Neuronal stem cell (in vitro differentiated cells): ENCODE measurements around the gene BDP1. TPM values are rescaled to one million over a fixed set of nuclear protein-coding genes. Genes with fewer than 3 reads are reported as not detected.
"Not testable (repeated sequence)": the region's sequence is repeated elsewhere in the genome, so short reads cannot be mapped to it uniquely, and the experiment has no call there.

Experiments used
- DNase-seq: peaks from one replicate; pipeline ENCODE4 v3.0.0-alpha.2; 2013; ENCODE audit warnings: low spot score
- H2AFZ ChIP-seq: one replicate; pipeline ENCODE4 v1.6.1; 2013; ENCODE audit warnings: mild to moderate bottlenecking, low read length, inconsistent platforms
- H2AK5ac ChIP-seq: 2 replicates; pipeline ENCODE4 v1.6.1; 2013; ENCODE audit warnings: low read depth, mild to moderate bottlenecking, inconsistent platforms, low read length, moderate library complexity, mixed read lengths
- H2BK120ac ChIP-seq: 2 replicates; pipeline ENCODE4 v1.6.1; 2013; ENCODE audit warnings: low read depth, mild to moderate bottlenecking, inconsistent platforms, low read length, moderate library complexity, mixed read lengths
- H2BK12ac ChIP-seq: one replicate; pipeline ENCODE4 v1.6.1; 2013; ENCODE audit warnings: low read length, inconsistent platforms
- H2BK15ac ChIP-seq: 2 replicates; pipeline ENCODE4 v1.6.1; 2013; ENCODE audit warnings: mild to moderate bottlenecking, low read length, inconsistent platforms, mixed read lengths
- H2BK5ac ChIP-seq: one replicate; pipeline ENCODE4 v1.6.1; 2013; ENCODE audit warnings: inconsistent platforms, mild to moderate bottlenecking, low read length, moderate library complexity
- H3K14ac ChIP-seq: one replicate; pipeline ENCODE4 v1.6.1; 2013; ENCODE audit warnings: low read length, inconsistent platforms
- H3K18ac ChIP-seq: 2 replicates; pipeline ENCODE4 v1.6.1; 2013; ENCODE audit warnings: low read length, inconsistent platforms
- H3K23ac ChIP-seq: 2 replicates; pipeline ENCODE4 v1.6.1; 2013; ENCODE audit warnings: low read depth, mild to moderate bottlenecking, mixed read lengths, low read length, inconsistent platforms; ENCODE audit not compliant: poor library complexity
- H3K27ac ChIP-seq: replicated peaks from 3 replicates; pipeline ENCODE4 v1.5.1; 2013; ENCODE audit warnings: low read length, inconsistent platforms
- H3K27me3 ChIP-seq, 3 experiments: 2 replicates each; pipeline ENCODE4 v1.6.1; 2013; ENCODE audit warnings: low read length in 3 of 3, mild to moderate bottlenecking in 2 of 3, inconsistent platforms in 1 of 3, low read depth in 1 of 3, mixed read lengths in 1 of 3, moderate library complexity in 1 of 3; ENCODE audit not compliant: control insufficient read depth in 3 of 3, insufficient read depth in 3 of 3
- H3K36me3 ChIP-seq, 2 donors: replicated peaks in 1 of 2; 2 replicates each; pipeline ENCODE4 v1.6.1; 2013; ENCODE audit warnings: low read length in 2 of 2; ENCODE audit not compliant: control insufficient read depth in 2 of 2, insufficient read depth in 2 of 2
- H3K4ac ChIP-seq: 2 replicates; pipeline ENCODE4 v1.6.1; 2013; ENCODE audit warnings: inconsistent platforms, mild to moderate bottlenecking, low read length, moderate library complexity
- H3K4me1 ChIP-seq, 2 donors: 1 replicate in 1 of 2; 2 replicates in 1 of 2; pipeline ENCODE4 v1.6.1; 2013; ENCODE audit warnings: low read length in 2 of 2, low read depth in 1 of 2; ENCODE audit not compliant: control insufficient read depth in 2 of 2, insufficient read depth in 1 of 2
- H3K4me2 ChIP-seq: one replicate; pipeline ENCODE4 v1.6.1; 2013; ENCODE audit warnings: mild to moderate bottlenecking, low read length, inconsistent platforms; ENCODE audit not compliant: insufficient read depth, poor library complexity, severe bottlenecking
- H3K4me3 ChIP-seq, 2 donors: 2 replicates each; pipeline ENCODE4 v1.5.1; 2013; ENCODE audit warnings: low read length in 2 of 2, mild to moderate bottlenecking in 2 of 2, inconsistent platforms in 1 of 2, moderate library complexity in 1 of 2
- H3K79me1 ChIP-seq: one replicate; pipeline ENCODE4 v1.6.1; 2013; ENCODE audit warnings: low read depth, mild to moderate bottlenecking, inconsistent platforms, low read length, moderate library complexity
- H3K9ac ChIP-seq: one replicate; pipeline ENCODE4 v1.6.1; 2013; ENCODE audit warnings: mild to moderate bottlenecking, low read depth, low read length, inconsistent platforms; ENCODE audit not compliant: poor library complexity
- H3K9me3 ChIP-seq, 2 donors: replicated peaks in 1 of 2; 2 replicates each; pipeline versions ENCODE3 to v1.6.1; 2013; ENCODE audit warnings: low read length in 2 of 2, mild to moderate bottlenecking in 2 of 2, inconsistent platforms in 1 of 2, low read depth in 1 of 2, mixed read lengths in 1 of 2, moderate library complexity in 1 of 2; ENCODE audit not compliant: control insufficient read depth in 2 of 2, insufficient read depth in 1 of 2
- H4K8ac ChIP-seq: one replicate; pipeline ENCODE4 v1.6.1; 2013; ENCODE audit warnings: low read depth, mild to moderate bottlenecking, inconsistent platforms, low read length, moderate library complexity
- H4K91ac ChIP-seq: one replicate; pipeline ENCODE4 v1.6.1; 2013; ENCODE audit warnings: low read length, low read depth, mild to moderate bottlenecking, inconsistent platforms; ENCODE audit not compliant: poor library complexity
- WGBS, 2 donors: extraction: QIAGEN DNeasy Blood & Tissue Kit; methylation state at CpG; one replicate each; pipeline ENCODE4 v1.1.7; 2013; ENCODE audit warnings: missing lambda C conversion rate in 2 of 2, mixed read lengths in 1 of 2; ENCODE audit not compliant: insufficient read length in 2 of 2, insufficient replicate concordance in 1 of 2; ENCODE audit errors: extremely low coverage in 2 of 2; 5-methylcytosine and 5-hydroxymethylcytosine counted together
- polyA plus RNA-seq, 2 experiments: library from polyadenylated mRNA; stranded (reverse); fragments of 200-250 nt; gene quantifications; one replicate each; pipeline ENCODE4 v1.2.3, GENCODE V29; 2013

The BDP1 gene
- polyA plus RNA-seq (2013, experiment 1 of 2): 10.0 TPM
- polyA plus RNA-seq (2013, experiment 2 of 2): 10.4 TPM

- Histone ChIP-seq H3K18ac (peak within 1 kb of the TSS; percentile 94), H4K91ac (no peak within 1 kb of the TSS), H3K79me1 (no peaks in the 10 kb centered on the region), H2AFZ (peak within 1 kb of the TSS; percentile 91), H2BK15ac (no peak within 1 kb of the TSS), H3K4ac (no peak within 1 kb of the TSS), H3K4me3 (peak within 1 kb of the TSS; percentile 84 to 86), H3K9me3 (no peaks in the 10 kb centered on the region), H2AK5ac (no peak within 1 kb of the TSS), H3K23ac (peak within 1 kb of the TSS; percentile 87), H4K8ac (no peak within 1 kb of the TSS), H3K4me2 (peak within 1 kb of the TSS; percentile 78), H2BK12ac (no peak within 1 kb of the TSS), H3K14ac (no peak within 1 kb of the TSS), H2BK120ac (no peak within 1 kb of the TSS), H3K36me3 (peaks cover 0 to 27% of the 10 kb centered on the region in 2 donors), H3K4me1 (peaks cover 0 to 4% of the 10 kb centered on the region in 2 donors), H3K27me3 (peaks cover 0 to 2% (median 0%) of the 10 kb centered on the region in 3 experiments), H2BK5ac (peak within 1 kb of the TSS; percentile 77), H3K27ac (peak within 1 kb of the TSS; percentile 62), H3K9ac (peak within 1 kb of the TSS; percentile 92)
- no CpG with 5 or more reads among the region's 50 CpGs for WGBS, 2 donors
- DNase-seq: peak; percentile 93
Observed at GRCh38 chr5:71455427-71456361, at the start of gene BDP1. BDP1 (plus strand) TSS chr5:71455651; CDS start chr5:71455878, 227 bp downstream.

- H3K36me3 ChIP-seq, H2BK120ac ChIP-seq, H3K27ac ChIP-seq, H3K4ac ChIP-seq, H3K9me3 ChIP-seq, H3K9ac ChIP-seq, H4K8ac ChIP-seq, H2BK15ac ChIP-seq, H3K4me3 ChIP-seq, H2BK12ac ChIP-seq, H3K23ac ChIP-seq, H3K4me2 ChIP-seq, H2AFZ ChIP-seq, H3K14ac ChIP-seq, H4K91ac ChIP-seq, H3K4me1 ChIP-seq, H2AK5ac ChIP-seq, H3K27me3 ChIP-seq, H2BK5ac ChIP-seq, H3K18ac ChIP-seq, H3K79me1 ChIP-seq, DNase-seq: not testable (repeated sequence)
- WGBS, 2 donors: no CpG with 5 or more reads among the region's 2 CpGs
Observed at GRCh38 chr5:71410088-71410487, 45.4 kb upstream of the BDP1 start.

- H3K27ac ChIP-seq, H3K4me1 ChIP-seq, H2BK12ac ChIP-seq, H3K9ac ChIP-seq, H2BK15ac ChIP-seq, H2AFZ ChIP-seq, H2AK5ac ChIP-seq, H3K4ac ChIP-seq, H3K4me3 ChIP-seq, H3K4me2 ChIP-seq, DNase-seq, H3K18ac ChIP-seq, H4K8ac ChIP-seq, H2BK120ac ChIP-seq, H3K79me1 ChIP-seq, H4K91ac ChIP-seq, H3K9me3 ChIP-seq, H3K14ac ChIP-seq, H2BK5ac ChIP-seq, H3K36me3 ChIP-seq, H3K23ac ChIP-seq, H3K27me3 ChIP-seq: not testable (repeated sequence)
- no CpG with 5 or more reads among the region's 2 CpGs for WGBS, 2 donors
Observed at GRCh38 chr5:71415626-71416025, 39.8 kb upstream of the BDP1 start.

- H2BK12ac ChIP-seq, H3K4me2 ChIP-seq, H3K18ac ChIP-seq, H3K23ac ChIP-seq, H2AK5ac ChIP-seq, H3K14ac ChIP-seq, H2AFZ ChIP-seq, H3K9ac ChIP-seq, H3K4ac ChIP-seq, H2BK5ac ChIP-seq, H2BK15ac ChIP-seq, H2BK120ac ChIP-seq, H4K91ac ChIP-seq, H3K4me1 ChIP-seq, H3K79me1 ChIP-seq, H3K4me3 ChIP-seq, H3K36me3 ChIP-seq, H4K8ac ChIP-seq, H3K27ac ChIP-seq, H3K27me3 ChIP-seq, DNase-seq, H3K9me3 ChIP-seq: not testable (repeated sequence)
- no CpG with 5 or more reads among the region's 1 CpG for WGBS, 2 donors
Observed at GRCh38 chr5:71418026-71418425, 37.4 kb upstream of the BDP1 start.
